CD8-positive, alpha-beta memory T cell (primary cell): ENCODE measurements around the gene SLC35B4. TPM values are rescaled to one million over a fixed set of nuclear protein-coding genes. Genes with fewer than 3 reads are reported as not detected.

Experiments used
- CTCF ChIA-PET: fragments of 350-600 bp; sonication (Branson Sonifier 250); formaldehyde crosslinking; loops from one replicate; lab custom pipeline; 2021; ENCODE audit warnings: antibody characterized with exemption; lab: Charles Lee
- POLR2A ChIA-PET: fragments of 350-600 bp; sonication (Branson Sonifier 250); formaldehyde crosslinking; loops from one replicate; lab custom pipeline; 2021; ENCODE audit warnings: antibody characterized with exemption; lab: Charles Lee
- DNase-seq, 5 donors: peaks; one replicate each; pipeline versions ENCODE4 v3.0.0 to v3.0.0-alpha.2; 2020 to 2022; ENCODE audit warnings: mixed read lengths in 1 of 5
- H3K27ac ChIP-seq: one replicate; pipeline ENCODE4 v1.7.0; 2013; ENCODE audit warnings: low read depth, mild to moderate bottlenecking, low read length, moderate library complexity
- H3K27me3 ChIP-seq: 2 replicates; pipeline ENCODE4 v1.7.0; 2013; ENCODE audit warnings: low read length, mild to moderate bottlenecking; ENCODE audit not compliant: insufficient read depth, poor library complexity, severe bottlenecking
- H3K36me3 ChIP-seq: 2 replicates; pipeline ENCODE4 v1.7.0; 2013; ENCODE audit warnings: mild to moderate bottlenecking, low read length, moderate library complexity; ENCODE audit not compliant: insufficient read depth
- H3K4me1 ChIP-seq: 2 replicates; pipeline ENCODE4 v1.7.0; 2013; ENCODE audit warnings: mild to moderate bottlenecking, low read length, moderate library complexity; ENCODE audit not compliant: insufficient read depth
- H3K4me3 ChIP-seq: 2 replicates; pipeline ENCODE4 v1.7.0; 2013; ENCODE audit warnings: mild to moderate bottlenecking, low read length
- H3K9me3 ChIP-seq: 2 replicates; pipeline ENCODE4 v1.7.0; 2013; ENCODE audit warnings: mild to moderate bottlenecking, low read length
- H3K27ac Mint-ChIP-seq, 8 donors: one replicate each; pipeline ENCODE4 v1.8.0; 2020 to 2021; ENCODE audit warnings: mixed read lengths in 8 of 8, mild to moderate bottlenecking in 6 of 8, inconsistent platforms in 3 of 8, moderate library complexity in 3 of 8
- H3K27me3 Mint-ChIP-seq, 2 donors: one replicate each; pipeline ENCODE4 v1.8.0; 2020 to 2021; ENCODE audit warnings: mixed read lengths in 2 of 2, mild to moderate bottlenecking in 1 of 2, moderate library complexity in 1 of 2
- H3K36me3 Mint-ChIP-seq, 3 donors: one replicate each; pipeline ENCODE4 v1.8.0; 2020 to 2021; ENCODE audit warnings: mixed read lengths in 3 of 3, inconsistent platforms in 1 of 3, mild to moderate bottlenecking in 1 of 3
- H3K4me1 Mint-ChIP-seq, 3 donors: one replicate each; pipeline ENCODE4 v1.8.0; 2020 to 2021; ENCODE audit warnings: mixed read lengths in 3 of 3, inconsistent platforms in 1 of 3, mild to moderate bottlenecking in 1 of 3
- H3K4me3 Mint-ChIP-seq, 7 donors: one replicate each; pipeline ENCODE4 v1.8.0; 2020 to 2021; ENCODE audit warnings: mixed read lengths in 7 of 7, mild to moderate bottlenecking in 6 of 7, moderate library complexity in 4 of 7, inconsistent platforms in 2 of 7
- H3K9me3 Mint-ChIP-seq, 5 donors: one replicate each; pipeline ENCODE4 v1.8.0; 2020 to 2022; ENCODE audit warnings: mixed read lengths in 5 of 5, mild to moderate bottlenecking in 3 of 5, moderate library complexity in 2 of 5, inconsistent platforms in 1 of 5
- polyA plus RNA-seq: library from polyadenylated mRNA; unstranded; fragments of 300-500 nt; fragmentation: Illumina TruSeq; gene quantifications from one replicate; pipeline ENCODE4 v1.2.3, GENCODE V29; 2021
- total RNA-seq, 2 experiments: library from RNA; stranded (reverse); gene quantifications; one replicate each; pipeline ENCODE4 v1.2.3, GENCODE V29; 2021

SLC35B4 gene
- total and polyA plus RNA-seq, 3 experiments from 2014 or later: 18.6 to 20.5 (median 20.3) TPM

- H3K36me3 Mint-ChIP-seq: no peaks in the 10 kb centered on the region
- no peaks in the 10 kb centered on the region for H3K4me1 Mint-ChIP-seq
- H3K36me3 ChIP-seq: no peaks in the 10 kb centered on the region
- H3K27me3 Mint-ChIP-seq: peaks cover 0 to 12% of the 10 kb centered on the region in 2 donors
- peaks cover 10 to 17% (median 11%) of the 10 kb centered on the region in 5 donors for H3K9me3 Mint-ChIP-seq
- CTCF ChIA-PET: no interaction called here
- no peak overlapping the region for H3K4me3 Mint-ChIP-seq
- H3K27ac ChIP-seq: no peak overlapping the region
- no peak overlapping the region for H3K4me3 ChIP-seq
- H3K9me3 ChIP-seq: no peaks in the 10 kb centered on the region
- no peak for DNase-seq
- no peak overlapping the region for H3K27ac Mint-ChIP-seq
- no peaks in the 10 kb centered on the region for H3K27me3 ChIP-seq
- no peaks in the 10 kb centered on the region for H3K4me1 ChIP-seq
- POLR2A ChIA-PET: no interaction called here
Observed at GRCh38 chr7:134262322-134262721, 54.4 kb downstream of the SLC35B4 start.

- no peaks in the 10 kb centered on the region for H3K27me3 ChIP-seq
- Mint-ChIP-seq H3K4me1 (no peaks in the 10 kb centered on the region), H3K27me3 (peaks cover 0 to 11% of the 10 kb centered on the region in 2 donors), H3K36me3 (no peaks in the 10 kb centered on the region), H3K4me3 (no peak overlapping the region), H3K9me3 (peaks cover 0 to 5% (median 2%) of the 10 kb centered on the region in 5 donors), H3K27ac (no peak overlapping the region)
- H3K27ac ChIP-seq: no peak overlapping the region
- H3K4me1 ChIP-seq: no peaks in the 10 kb centered on the region
- ChIA-PET CTCF (no interaction called here), POLR2A (no interaction called here)
- H3K9me3 ChIP-seq: no peaks in the 10 kb centered on the region
- no peaks in the 10 kb centered on the region for H3K36me3 ChIP-seq
- DNase-seq: no peak
- H3K4me3 ChIP-seq: no peak overlapping the region
Observed at GRCh38 chr7:134255814-134256213, 60.9 kb downstream of the SLC35B4 start.

GRCh38 chr7:134254311-134254710 lies 62.4 kb downstream of the SLC35B4 start:
- no peak for DNase-seq
- no peaks in the 10 kb centered on the region for H3K9me3 ChIP-seq
- Mint-ChIP-seq H3K9me3 (peaks cover 0 to 5% (median 2%) of the 10 kb centered on the region in 5 donors), H3K27me3 (peaks cover 0 to 8% of the 10 kb centered on the region in 2 donors), H3K4me3 (no peak overlapping the region), H3K4me1 (no peaks in the 10 kb centered on the region), H3K36me3 (no peaks in the 10 kb centered on the region), H3K27ac (no peak overlapping the region)
- ChIA-PET CTCF (interaction anchor here (1.0 kb wide), 1 partner anchor 104 kb away, joined by 3 read pairs; no protein-coding TSS in a partner anchor), POLR2A (no interaction called here)
- no peak overlapping the region for H3K27ac ChIP-seq
- no peaks in the 10 kb centered on the region for H3K4me1 ChIP-seq
- H3K36me3 ChIP-seq: no peaks in the 10 kb centered on the region
- no peaks in the 10 kb centered on the region for H3K27me3 ChIP-seq
- H3K4me3 ChIP-seq: no peak overlapping the region

GRCh38 chr7:134248196-134248595 lies 68.5 kb downstream of the SLC35B4 start:
- DNase-seq: no peak
- H3K36me3 Mint-ChIP-seq: no peaks in the 10 kb centered on the region
- H3K4me3 ChIP-seq: no peak overlapping the region
- no peak overlapping the region for H3K27ac Mint-ChIP-seq
- no peaks in the 10 kb centered on the region for H3K4me1 Mint-ChIP-seq
- no peaks in the 10 kb centered on the region for H3K4me1 ChIP-seq
- H3K36me3 ChIP-seq: no peaks in the 10 kb centered on the region
- H3K27me3 ChIP-seq: no peaks in the 10 kb centered on the region
- H3K9me3 ChIP-seq: no peaks in the 10 kb centered on the region
- H3K27me3 Mint-ChIP-seq: peaks cover 2 to 6% of the 10 kb centered on the region in 2 donors
- H3K27ac ChIP-seq: no peak overlapping the region
- H3K4me3 Mint-ChIP-seq: no peak overlapping the region
- peaks cover 0 to 8% (median 3%) of the 10 kb centered on the region in 5 donors for H3K9me3 Mint-ChIP-seq
- POLR2A ChIA-PET: no interaction called here
- CTCF ChIA-PET: no interaction called here

GRCh38 chr7:134246761-134247160 lies 70.0 kb downstream of the SLC35B4 start:
- H3K27ac Mint-ChIP-seq: no peak overlapping the region
- H3K4me3 ChIP-seq: no peak overlapping the region
- no peak overlapping the region for H3K27ac ChIP-seq
- H3K27me3 ChIP-seq: no peaks in the 10 kb centered on the region
- H3K4me3 Mint-ChIP-seq: no peak overlapping the region
- H3K4me1 Mint-ChIP-seq: no peaks in the 10 kb centered on the region
- DNase-seq: no peak
- no peaks in the 10 kb centered on the region for H3K4me1 ChIP-seq
- POLR2A ChIA-PET: no interaction called here
- H3K9me3 ChIP-seq: no peaks in the 10 kb centered on the region
- H3K27me3 Mint-ChIP-seq: peaks cover 2 to 6% of the 10 kb centered on the region in 2 donors
- CTCF ChIA-PET: no interaction called here
- peaks cover 0 to 15% (median 8%) of the 10 kb centered on the region in 5 donors for H3K9me3 Mint-ChIP-seq
- H3K36me3 ChIP-seq: no peaks in the 10 kb centered on the region
- H3K36me3 Mint-ChIP-seq: no peaks in the 10 kb centered on the region

GRCh38 chr7:134246347-134246746 lies 70.4 kb downstream of the SLC35B4 start:
- Histone ChIP-seq H3K36me3 (no peaks in the 10 kb centered on the region), H3K4me3 (no peak overlapping the region), H3K27me3 (no peaks in the 10 kb centered on the region), H3K27ac (no peak overlapping the region), H3K9me3 (no peaks in the 10 kb centered on the region), H3K4me1 (no peaks in the 10 kb centered on the region)
- peaks cover 0 to 18% (median 8%) of the 10 kb centered on the region in 5 donors for H3K9me3 Mint-ChIP-seq
- CTCF ChIA-PET: no interaction called here
- H3K36me3 Mint-ChIP-seq: no peaks in the 10 kb centered on the region
- POLR2A ChIA-PET: no interaction called here
- no peaks in the 10 kb centered on the region for H3K4me1 Mint-ChIP-seq
- H3K27me3 Mint-ChIP-seq: peaks cover 2 to 6% of the 10 kb centered on the region in 2 donors
- H3K27ac Mint-ChIP-seq: no peak overlapping the region
- DNase-seq: no peak
- H3K4me3 Mint-ChIP-seq: no peak overlapping the region

GRCh38 chr7:134245253-134245652 lies 71.5 kb downstream of the SLC35B4 start:
- no peak overlapping the region for H3K4me3 ChIP-seq
- CTCF ChIA-PET: no interaction called here
- no peak overlapping the region for H3K4me3 Mint-ChIP-seq
- peaks cover 0 to 25% (median 14%) of the 10 kb centered on the region in 5 donors for H3K9me3 Mint-ChIP-seq
- H3K9me3 ChIP-seq: no peaks in the 10 kb centered on the region
- no peaks in the 10 kb centered on the region for H3K36me3 Mint-ChIP-seq
- H3K27me3 Mint-ChIP-seq: peaks cover 3 to 13% of the 10 kb centered on the region in 2 donors
- H3K4me1 ChIP-seq: no peaks in the 10 kb centered on the region
- DNase-seq: no peak
- H3K27ac ChIP-seq: no peak overlapping the region
- POLR2A ChIA-PET: no interaction called here
- H3K27ac Mint-ChIP-seq: no peak overlapping the region
- no peaks in the 10 kb centered on the region for H3K27me3 ChIP-seq
- H3K4me1 Mint-ChIP-seq: no peaks in the 10 kb centered on the region
- no peaks in the 10 kb centered on the region for H3K36me3 ChIP-seq
